ENCODE data around the gene RIC3.

Gene RIC3

GRCh38 chr11:8098361-8098760 lies 70.5 kb downstream of the RIC3 start:
- Histone ChIP-seq H3K4me2 (ENCODE audit: low read length) (no peak overlapping the region), H3F3A (ENCODE audit: control insufficient read depth, insufficient read depth) (no peaks in the 10 kb centered on the region), H3K79me2 (ENCODE audit: control insufficient read depth, low read length) (no peaks in the 10 kb centered on the region), H3K9me3 (ENCODE audit: control insufficient read depth, insufficient read depth, low read length) (no peaks in the 10 kb centered on the region), H3K4me1 (ENCODE audit: control insufficient read depth, low read length) (no peaks in the 10 kb centered on the region), H3K27ac (ENCODE audit: low read depth, low read length) (no peak overlapping the region), H3K9me2 (replicated peaks; ENCODE audit: control insufficient read depth, low read length) (no peaks in the 10 kb centered on the region), H3K4me3 (ENCODE audit: low read length) (no peak overlapping the region), H4K20me1 (ENCODE audit: control insufficient read depth, insufficient read depth, low read depth, low read length) (no peaks in the 10 kb centered on the region), H3K27me3 (ENCODE audit: control insufficient read depth, low read length) (0 out of 2 replicates have a peak, but pooled peaks cover 3% of the 10 kb centered on the region), H3K36me3 (ENCODE audit: control insufficient read depth, low read length) (no peaks in the 10 kb centered on the region)
- TF ChIP-seq EZH2phosphoT487 (IDR thresholded peaks at IDR 0.05; ENCODE audit: borderline replicate concordance, low read length) = no peak
- TF ChIP-seq CTCF (IDR thresholded peaks at IDR 0.05; ENCODE audit: low read depth, low read length, poor library complexity, severe bottlenecking) = no peak

GRCh38 chr11:8097926-8098325 lies 70.9 kb downstream of the RIC3 start:
- no peak overlapping the region for H3K4me2 ChIP-seq (ENCODE audit: low read length)
- H4K20me1 ChIP-seq (ENCODE audit: control insufficient read depth, insufficient read depth, low read depth, low read length) = no peaks in the 10 kb centered on the region
- H3K4me1 ChIP-seq (ENCODE audit: control insufficient read depth, low read length) = no peaks in the 10 kb centered on the region; the same call in 1 of the 2 replicates
- no peaks in the 10 kb centered on the region for H3K9me3 ChIP-seq (ENCODE audit: control insufficient read depth, insufficient read depth, low read length)
- no peak overlapping the region for H3K27ac ChIP-seq (ENCODE audit: low read depth, low read length)
- H3K36me3 ChIP-seq (ENCODE audit: control insufficient read depth, low read length) = no peaks in the 10 kb centered on the region
- H3K4me3 ChIP-seq (ENCODE audit: low read length) = no peak overlapping the region
- H3F3A ChIP-seq (ENCODE audit: control insufficient read depth, insufficient read depth) = no peaks in the 10 kb centered on the region
- H3K79me2 ChIP-seq (ENCODE audit: control insufficient read depth, low read length) = no peaks in the 10 kb centered on the region
- H3K9me2 ChIP-seq (replicated peaks; ENCODE audit: control insufficient read depth, low read length) = no peaks in the 10 kb centered on the region
- no peak for TF ChIP-seq EZH2phosphoT487 (IDR thresholded peaks at IDR 0.05; ENCODE audit: borderline replicate concordance, low read length)
- no peak for TF ChIP-seq CTCF (IDR thresholded peaks at IDR 0.05; ENCODE audit: low read depth, low read length, poor library complexity, severe bottlenecking)
- 0 out of 2 replicates have a peak, but pooled peaks cover 3% of the 10 kb centered on the region for H3K27me3 ChIP-seq (ENCODE audit: control insufficient read depth, low read length)

GRCh38 chr11:8097468-8097867 lies 71.4 kb downstream of the RIC3 start:
- Histone ChIP-seq H4K20me1 (ENCODE audit: control insufficient read depth, insufficient read depth, low read depth, low read length) (no peaks in the 10 kb centered on the region), H3K27ac (ENCODE audit: low read depth, low read length) (no peak overlapping the region), H3K27me3 (ENCODE audit: control insufficient read depth, low read length) (0 out of 2 replicates have a peak, but pooled peaks cover 3% of the 10 kb centered on the region), H3K79me2 (ENCODE audit: control insufficient read depth, low read length) (no peaks in the 10 kb centered on the region), H3K4me3 (ENCODE audit: low read length) (no peak overlapping the region), H3F3A (ENCODE audit: control insufficient read depth, insufficient read depth) (no peaks in the 10 kb centered on the region), H3K9me3 (ENCODE audit: control insufficient read depth, insufficient read depth, low read length) (no peaks in the 10 kb centered on the region), H3K4me1 (ENCODE audit: control insufficient read depth, low read length) (peaks cover 2% of the 10 kb centered on the region), H3K36me3 (ENCODE audit: control insufficient read depth, low read length) (no peaks in the 10 kb centered on the region), H3K4me2 (ENCODE audit: low read length) (no peak overlapping the region), H3K9me2 (replicated peaks; ENCODE audit: control insufficient read depth, low read length) (no peaks in the 10 kb centered on the region)
- TF ChIP-seq EZH2phosphoT487 (IDR thresholded peaks at IDR 0.05; ENCODE audit: borderline replicate concordance, low read length) (no peak), CTCF (IDR thresholded peaks at IDR 0.05; ENCODE audit: low read depth, low read length, poor library complexity, severe bottlenecking) (no peak)

Data from DOHH2 (cell line).